HepG2 (cell line): Measurements from ENCODE around the gene ADARB1.

Experiments
- BHLHE40 ChIP-seq: IDR thresholded peaks from 2 replicates; pipeline ENCODE4 v1.6.1; 2011; ENCODE audit warnings: low read length, improper control_type of control experiment
- NFYB ChIP-seq: sonication (generic); formaldehyde crosslinking; IDR thresholded peaks from 2 replicates; pipeline ENCODE4 v1.4.0; 2020; ENCODE audit warnings: missing genetic modification reagents
- POLR2A ChIP-seq, 2 experiments: IDR thresholded peaks; 2 replicates each; pipeline ENCODE4 v1.6.1; 2011; ENCODE audit warnings: low read depth in 2 of 2, low read length in 2 of 2, mild to moderate bottlenecking in 1 of 2, moderate library complexity in 1 of 2; ENCODE audit not compliant: insufficient read depth in 1 of 2
- TARDBP ChIP-seq: sonication (generic); formaldehyde crosslinking; IDR thresholded peaks from 2 replicates; pipeline ENCODE4 v1.8.0; 2022; ENCODE audit warnings: mild to moderate bottlenecking, missing genetic modification reagents
- ZNF724P ChIP-seq: sonication (generic); formaldehyde crosslinking; IDR thresholded peaks from 2 replicates; pipeline ENCODE4 v1.8.0; 2022; ENCODE audit warnings: missing genetic modification reagents, borderline replicate concordance

DNA sequence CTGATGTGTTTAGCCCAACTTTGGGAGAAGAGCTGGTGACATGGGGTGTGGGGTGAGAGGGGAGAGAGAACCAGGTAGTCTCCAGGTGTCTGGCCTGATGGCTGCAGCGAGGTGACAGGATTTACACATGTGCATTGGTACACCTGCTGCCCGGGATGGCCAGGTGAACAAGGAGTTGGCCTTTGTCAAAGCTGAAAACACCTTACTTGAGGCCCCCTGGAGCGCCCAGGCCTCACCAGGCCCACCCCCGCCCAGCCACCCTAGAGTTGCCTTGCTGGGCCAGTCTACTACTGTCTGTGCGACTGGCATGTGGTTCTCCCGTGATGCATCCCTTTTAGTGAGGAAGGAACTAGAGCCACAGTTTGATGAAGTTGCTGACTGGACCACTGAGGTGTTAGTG, 90.5 kb downstream of the ADARB1 start:
- TF ChIP-seq ZNF724P (CRISPR knock-in tag) (no peak), NFYB (CRISPR knock-in tag) (no peak), TARDBP (CRISPR knock-in tag) (no peak), POLR2A (IDR thresholded peaks at IDR 0.05; ENCODE audit: insufficient read depth in 1 of 2, low read depth in 2 of 2, low read length in 2 of 2) (no peak), BHLHE40 (no peak)
